Measurements from ENCODE around the gene SFTA2. TPM values are rescaled to one million over a fixed set of nuclear protein-coding genes. Genes with fewer than 3 reads are reported as not detected.

The SFTA2 gene
- total and polyA plus RNA-seq, 10 donors: 0.08 to 2.6 (median 0.47) TPM; not detected in 7

- no peak for TF ChIP-seq POLR2A (IDR thresholded peaks at IDR 0.05)
- peak in 1 of 3 donors; percentile 24 for TF ChIP-seq POLR2AphosphoS5 (IDR thresholded peaks at IDR 0.05)
- no peak for TF ChIP-seq CTCF (IDR thresholded peaks at IDR 0.05 in 8 of 11, conservative IDR thresholded peaks at IDR 0.05 in 3 of 11)
- 9 to 42% (median 14%) methylated on average over 14 to 61 of the region's 62 CpGs for WGBS, 5 donors
- H3K9me3 ChIP-seq: no peaks in the 10 kb centered on the region
- H3K27ac ChIP-seq: peak within 1 kb of the TSS; percentile 68 to 88 (median 83)
- peaks cover 0 to 3% (median 1%) of the 10 kb centered on the region in 6 donors for H3K36me3 ChIP-seq
- H3K4me1 ChIP-seq: peaks cover 20 to 67% (median 45%) of the 10 kb centered on the region in 6 donors
- peaks cover 0 to 24% (median 0%) of the 10 kb centered on the region in 7 donors for H3K27me3 ChIP-seq (replicated peaks in 1 of 7)
- H3K4me3 ChIP-seq: peak within 1 kb of the TSS; percentile 60 to 86 (median 64)
- intact Hi-C loops (cut with DNase I; ENCODE audit: low total_unique reads): no loop called here
- peak; percentile 89 for DNase-seq
Measured at GRCh38 chr6:30883685-30884520, 48.1 kb downstream of the SFTA2 start, which contains the start of gene DDR1. Gene DDR1 (plus strand): TSS chr6:30884519. CDS start chr6:30888730, 4,211 bp downstream.

- intact Hi-C loops (cut with DNase I; ENCODE audit: low total_unique reads): no loop called here
- TF ChIP-seq POLR2AphosphoS5 (IDR thresholded peaks at IDR 0.05) (peak in 2 of 3 donors; percentile 53 to 55), POLR2A (IDR thresholded peaks at IDR 0.05) (no peak)
- H3K27ac ChIP-seq: peak overlapping the region; percentile 68 to 88 (median 83)
- H3K4me3 ChIP-seq: peak overlapping the region in 6 of 8 donors; percentile 60 to 86 (median 64)
- H3K4me1 ChIP-seq: peaks cover 24 to 69% (median 47%) of the 10 kb centered on the region in 6 donors
- 43 to 58% (median 56%) methylated on average over 11 to 15 of the region's 15 CpGs for WGBS, 5 donors
- no peaks in the 10 kb centered on the region for H3K9me3 ChIP-seq
- peaks cover 0 to 24% (median 0%) of the 10 kb centered on the region in 7 donors for H3K27me3 ChIP-seq (replicated peaks in 1 of 7)
- no peaks in the 10 kb centered on the region for H3K36me3 ChIP-seq
- DNase-seq: peak; percentile 83
Measured at GRCh38 chr6:30882759-30883684, 48.9 kb downstream of the SFTA2 start.

- H3K36me3 ChIP-seq: no peaks in the 10 kb centered on the region
- no peak for DNase-seq
- intact Hi-C loops (cut with DNase I; ENCODE audit: low total_unique reads): no loop called here
- no peak overlapping the region for H3K4me3 ChIP-seq
- peaks cover 0 to 24% (median 0%) of the 10 kb centered on the region in 7 donors for H3K27me3 ChIP-seq (replicated peaks in 1 of 7)
- no peaks in the 10 kb centered on the region for H3K9me3 ChIP-seq
- H3K27ac ChIP-seq: peak overlapping the region in 7 of 8 donors; percentile 77 to 88 (median 85)
- 69 to 82% (median 78%) methylated on average over 3 to 8 of the region's 8 CpGs for WGBS, 5 donors
- TF ChIP-seq POLR2A (IDR thresholded peaks at IDR 0.05) (no peak), POLR2AphosphoS5 (IDR thresholded peaks at IDR 0.05) (no peak), CTCF (IDR thresholded peaks at IDR 0.05 in 8 of 11, conservative IDR thresholded peaks at IDR 0.05 in 3 of 11) (no peak)
- peaks cover 27 to 71% (median 54%) of the 10 kb centered on the region in 6 donors for H3K4me1 ChIP-seq
Measured at GRCh38 chr6:30882204-30882758, 49.7 kb downstream of the SFTA2 start.

Data from spleen (tissue), 11 donors.